Karpas-422 (cell line): ENCODE measurements around the gene EPB41L2. TPM values are rescaled to one million over a fixed set of nuclear protein-coding genes. Genes with fewer than 3 reads are reported as not detected.
"Not testable (repeated sequence)": the region's sequence is repeated elsewhere in the genome, so short reads cannot be mapped to it uniquely, and the experiment has no call there.

Experiments
- DNase-seq: peaks from one replicate; pipeline ENCODE4 v3.0.0-alpha.2; 2015
- H2AFZ ChIP-seq: fragments of 200-600 bp; sonication (generic); 2 replicates; pipeline ENCODE4 v1.6.1; 2014; ENCODE audit warnings: antibody characterized with exemption, low read length, mixed read lengths
- H3K27ac ChIP-seq: fragments of 200-600 bp; sonication (generic); 2 replicates; pipeline ENCODE4 v1.5.1; 2014; ENCODE audit warnings: mild to moderate bottlenecking, low read length, moderate library complexity
- H3K27me3 ChIP-seq: fragments of 200-600 bp; sonication (generic); 2 replicates; pipeline ENCODE4 v1.6.1; 2014; ENCODE audit warnings: low read length, mixed read lengths
- H3K36me3 ChIP-seq: fragments of 200-600 bp; sonication (generic); 2 replicates; pipeline ENCODE4 v1.6.1; 2014; ENCODE audit warnings: low read length, mixed read lengths; ENCODE audit not compliant: insufficient read depth
- H3K4me1 ChIP-seq: fragments of 200-600 bp; sonication (generic); 2 replicates; pipeline ENCODE4 v1.6.1; 2014; ENCODE audit warnings: mild to moderate bottlenecking, low read length, mixed read lengths
- H3K4me2 ChIP-seq: fragments of 200-600 bp; sonication (generic); 2 replicates; pipeline ENCODE4 v1.6.1; 2014; ENCODE audit warnings: low read length, low read depth, mild to moderate bottlenecking; ENCODE audit not compliant: poor library complexity, severe bottlenecking
- H3K4me3 ChIP-seq: fragments of 200-600 bp; sonication (generic); 2 replicates; pipeline ENCODE4 v1.5.1; 2014; ENCODE audit warnings: mild to moderate bottlenecking, antibody characterized with exemption, low read length, mixed read lengths
- H3K79me2 ChIP-seq: fragments of 200-600 bp; sonication (generic); 2 replicates; pipeline ENCODE4 v1.6.1; 2014; ENCODE audit warnings: mild to moderate bottlenecking, low read length, mixed read lengths
- H3K9ac ChIP-seq: fragments of 200-600 bp; sonication (generic); 2 replicates; pipeline ENCODE4 v1.6.0; 2014; ENCODE audit warnings: low read length
- H3K9me2 ChIP-seq: fragments of 200-600 bp; sonication (generic), shearing (Covaris generic); replicated peaks from 2 replicates; pipeline ENCODE4 v1.6.0; 2014; ENCODE audit warnings: mild to moderate bottlenecking, low read length, moderate library complexity; ENCODE audit not compliant: insufficient read depth
- H3K9me3 ChIP-seq: fragments of 300-700, 200-600 bp; sonication (generic); 2 replicates; pipeline ENCODE4 v1.6.1; 2014; ENCODE audit warnings: low read length, mixed read lengths
- H4K20me1 ChIP-seq: fragments of 200-600 bp; sonication (generic); 2 replicates; pipeline ENCODE4 v1.6.1; 2014; ENCODE audit warnings: mild to moderate bottlenecking, antibody characterized with exemption, low read length, low read depth; ENCODE audit not compliant: insufficient read depth
- total RNA-seq: library from RNA; depleted of rRNA; stranded (reverse); fragments of >200 nt; shearing (Covaris generic); gene quantifications from 2 replicates; pipeline ENCODE4 v1.2.3, GENCODE V29; 2014; ENCODE audit warnings: low replicate concordance

Gene EPB41L2
- total RNA-seq, 1 experiment from 2014 or later, result 1.7 TPM

DNA sequence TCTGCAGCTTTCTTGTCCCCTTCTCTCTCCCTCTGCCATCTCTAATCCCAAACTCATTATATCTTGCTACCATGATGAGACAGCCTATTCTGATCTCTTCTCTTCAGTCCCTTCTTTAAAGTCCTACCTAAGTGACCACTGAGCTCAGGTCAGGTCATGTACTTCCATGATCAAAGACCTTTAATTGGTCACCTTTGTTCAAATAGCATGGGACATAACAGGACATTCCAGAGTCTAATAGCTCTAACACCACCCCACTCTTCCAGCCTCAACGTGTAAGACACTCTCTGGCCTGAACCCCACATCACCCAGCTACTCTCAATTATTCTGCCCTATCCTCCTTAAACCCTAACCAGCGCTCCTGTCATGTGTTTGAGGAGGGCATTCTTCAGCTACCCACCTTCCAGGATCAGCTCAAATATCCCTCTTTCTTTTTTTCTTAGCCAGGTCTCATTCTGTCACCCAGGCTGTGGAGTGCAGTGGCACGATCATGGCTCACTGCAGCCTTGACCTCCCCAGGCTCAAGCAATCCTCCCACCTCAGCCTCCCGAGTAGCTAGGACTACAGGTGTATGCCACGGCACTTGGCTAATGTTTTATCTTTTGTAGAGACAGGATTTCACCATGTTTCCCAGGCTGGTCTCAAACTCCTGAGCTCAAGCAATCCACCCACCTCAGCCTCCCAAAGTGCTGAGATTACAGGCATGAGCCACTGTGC lies 237.9 kb downstream of the EPB41L2 start:
- Histone ChIP-seq H2AFZ (no peak overlapping the region), H3K36me3 (no peaks in the 10 kb centered on the region), H3K4me1 (no peaks in the 10 kb centered on the region), H3K4me2 (no peak overlapping the region), H3K27me3 (no peaks in the 10 kb centered on the region), H3K4me3 (no peak overlapping the region), H3K27ac (no peak overlapping the region), H3K79me2 (no peaks in the 10 kb centered on the region), H3K9me3 (no peaks in the 10 kb centered on the region), H3K9ac (no peak overlapping the region), H3K9me2 (no peaks in the 10 kb centered on the region), H4K20me1 (no peaks in the 10 kb centered on the region)
- DNase-seq, result no peak

- DNase-seq, result no peak
- H3K4me2 ChIP-seq, result no peak overlapping the region
- H2AFZ ChIP-seq, result no peak overlapping the region
- H3K79me2 ChIP-seq, result no peaks in the 10 kb centered on the region
- H4K20me1 ChIP-seq, result no peaks in the 10 kb centered on the region
- H3K9ac ChIP-seq, result no peak overlapping the region
- H3K27ac ChIP-seq, result no peak overlapping the region
- H3K9me3 ChIP-seq, result no peaks in the 10 kb centered on the region
- H3K9me2 ChIP-seq, result no peaks in the 10 kb centered on the region
- no peaks in the 10 kb centered on the region for H3K36me3 ChIP-seq
- no peaks in the 10 kb centered on the region for H3K27me3 ChIP-seq
- H3K4me1 ChIP-seq, result no peaks in the 10 kb centered on the region
- no peak overlapping the region for H3K4me3 ChIP-seq
Measured at GRCh38 chr6:130822736-130823135, 240.3 kb downstream of the EPB41L2 start.

DNA sequence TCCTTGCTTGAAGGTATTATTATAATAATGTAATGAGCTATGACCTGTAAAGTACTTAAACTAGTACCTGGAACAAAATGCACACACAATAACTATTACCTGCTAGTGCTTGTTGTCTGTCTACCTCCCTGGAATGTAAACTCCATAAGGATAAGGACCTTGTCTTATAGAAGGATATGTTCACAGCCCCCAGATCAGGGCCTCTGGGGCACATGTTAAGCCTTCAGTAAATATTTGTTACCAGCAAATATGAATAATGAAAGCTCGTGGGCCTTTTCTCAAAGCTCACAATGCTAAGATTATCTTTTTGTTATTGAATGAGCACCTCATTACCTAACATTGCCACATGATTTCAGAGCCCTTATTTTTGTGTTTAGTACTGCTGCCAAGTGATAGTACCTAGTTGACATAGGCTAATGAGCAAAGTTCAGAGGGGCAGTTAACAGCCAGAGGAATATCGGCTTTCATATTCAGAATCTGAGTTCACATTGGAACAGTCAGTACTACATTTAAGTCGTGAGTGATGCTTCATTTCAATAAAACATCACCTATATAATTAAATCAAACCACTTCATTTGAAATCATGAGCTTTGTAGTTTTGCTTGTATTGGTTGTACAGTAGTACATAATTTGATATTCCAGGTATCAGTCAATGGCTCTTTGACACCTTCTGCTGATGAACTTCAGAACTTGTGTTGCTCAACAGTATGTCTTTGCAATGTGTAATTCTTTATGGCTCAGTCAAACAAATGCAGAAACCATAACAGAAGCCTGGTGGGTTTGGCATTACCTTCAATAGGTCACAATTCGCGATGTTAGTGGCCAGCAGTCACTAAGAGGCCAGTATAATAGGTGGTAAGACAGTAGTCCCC lies 247.6 kb downstream of the EPB41L2 start:
- H3K79me2 ChIP-seq, result no peaks in the 10 kb centered on the region
- no peaks in the 10 kb centered on the region for H3K4me1 ChIP-seq
- no peaks in the 10 kb centered on the region for H3K9me3 ChIP-seq
- no peaks in the 10 kb centered on the region for H3K36me3 ChIP-seq
- H3K4me2 ChIP-seq, result no peak overlapping the region
- H3K9ac ChIP-seq, result no peak overlapping the region
- H3K4me3 ChIP-seq, result no peak overlapping the region
- no peak overlapping the region for H3K27ac ChIP-seq
- H3K27me3 ChIP-seq, result no peaks in the 10 kb centered on the region
- DNase-seq, result no peak
- no peak overlapping the region for H2AFZ ChIP-seq
- no peaks in the 10 kb centered on the region for H4K20me1 ChIP-seq
- H3K9me2 ChIP-seq, result no peaks in the 10 kb centered on the region

DNA sequence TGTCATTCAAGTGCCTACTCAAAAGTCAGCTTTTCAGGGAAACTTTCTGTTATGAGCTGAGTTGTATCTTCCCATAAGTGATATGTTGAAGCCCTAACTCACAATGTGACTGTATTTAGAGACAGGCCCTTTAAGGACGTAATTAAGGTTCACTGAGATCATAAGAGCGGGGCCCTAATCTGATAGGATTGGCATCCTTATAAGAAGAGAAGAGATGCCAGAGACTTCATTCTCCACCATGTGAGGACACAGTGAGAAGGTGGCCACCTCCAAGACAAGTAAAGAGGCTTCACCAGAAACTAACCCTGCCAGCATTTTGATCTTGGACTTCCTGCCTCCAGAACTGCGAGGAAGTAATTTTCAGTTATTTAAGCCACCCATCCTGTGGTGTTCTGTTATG lies 248.5 kb downstream of the EPB41L2 start:
- H3K79me2 ChIP-seq, result no peaks in the 10 kb centered on the region
- H3K4me2 ChIP-seq, result no peak overlapping the region

DNA sequence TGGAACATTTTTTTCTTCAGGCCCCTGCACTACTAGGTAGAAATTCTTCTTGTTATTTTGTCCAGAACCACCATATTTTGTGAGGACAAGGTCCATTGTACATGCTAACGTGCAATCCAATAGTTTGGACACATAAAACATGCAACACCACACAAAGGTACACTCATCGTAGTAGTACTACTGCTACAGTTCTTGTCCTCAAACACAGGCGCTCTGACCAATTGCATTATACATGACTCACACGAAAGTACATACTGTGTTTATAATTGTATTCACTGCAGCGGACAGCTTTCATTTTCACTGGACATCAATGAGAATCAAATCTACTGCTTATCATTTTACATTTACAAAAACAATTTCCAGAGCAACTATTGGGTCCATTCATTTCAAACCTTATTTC lies 251.1 kb downstream of the EPB41L2 start:
- no peak overlapping the region for H3K4me2 ChIP-seq

More for the DNA sequence above, 248.5 kb downstream of the EPB41L2 start:
- Histone ChIP-seq H3K4me1 (no peaks in the 10 kb centered on the region), H3K9me3 (no peaks in the 10 kb centered on the region), H3K36me3 (no peaks in the 10 kb centered on the region), H4K20me1 (no peaks in the 10 kb centered on the region), H3K27ac (no peak overlapping the region), H3K4me3 (no peak overlapping the region), H3K27me3 (no peaks in the 10 kb centered on the region), H3K9me2 (no peaks in the 10 kb centered on the region), H2AFZ (no peak overlapping the region), H3K9ac (no peak overlapping the region)
- DNase-seq, result no peak

GRCh38 chr6:130810307-130811030 lies 252.6 kb downstream of the EPB41L2 start:
- Histone ChIP-seq H4K20me1 (no peaks in the 10 kb centered on the region), H3K4me3 (no peak overlapping the region), H3K9me3 (no peaks in the 10 kb centered on the region), H3K4me2 (no peak overlapping the region), H3K9me2 (no peaks in the 10 kb centered on the region), H3K4me1 (no peaks in the 10 kb centered on the region), H3K27me3 (no peaks in the 10 kb centered on the region), H3K27ac (no peak overlapping the region), H3K9ac (no peak overlapping the region), H2AFZ (no peak overlapping the region), H3K36me3 (no peaks in the 10 kb centered on the region), H3K79me2 (no peaks in the 10 kb centered on the region)
- DNase-seq, result no peak

More for the DNA sequence above, 251.1 kb downstream of the EPB41L2 start:
- Histone ChIP-seq H4K20me1 (no peaks in the 10 kb centered on the region), H2AFZ (no peak overlapping the region), H3K27ac (no peak overlapping the region), H3K9ac (no peak overlapping the region), H3K9me2 (no peaks in the 10 kb centered on the region), H3K4me3 (no peak overlapping the region), H3K36me3 (no peaks in the 10 kb centered on the region), H3K27me3 (no peaks in the 10 kb centered on the region), H3K9me3 (no peaks in the 10 kb centered on the region), H3K4me1 (no peaks in the 10 kb centered on the region), H3K79me2 (no peaks in the 10 kb centered on the region)
- no peak for DNase-seq

DNA sequence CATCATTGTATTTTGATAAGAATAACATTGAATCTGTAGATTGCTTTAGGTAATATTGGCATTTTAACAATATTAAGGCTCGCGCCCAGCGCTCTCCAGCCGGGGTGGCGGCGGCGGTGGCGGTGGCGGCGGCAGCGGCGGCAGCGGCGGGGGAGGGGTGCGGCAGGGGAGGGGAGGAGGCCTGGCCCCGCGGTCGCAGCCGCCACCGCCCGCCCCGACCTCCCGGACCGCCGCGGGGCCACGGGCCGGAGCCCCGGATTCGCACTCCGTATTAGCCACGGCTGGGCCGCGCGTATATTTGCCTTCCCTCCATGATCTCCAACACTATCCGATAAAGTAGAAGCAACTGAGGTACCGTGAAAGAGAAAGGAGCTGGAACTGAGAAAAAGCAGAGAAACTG lies 261.7 kb downstream of the EPB41L2 start:
- not testable (repeated sequence) for DNase-seq, H3K79me2 ChIP-seq, H3K4me2 ChIP-seq, H3K36me3 ChIP-seq, H4K20me1 ChIP-seq, H3K27me3 ChIP-seq, H2AFZ ChIP-seq, H3K9me2 ChIP-seq, H3K4me3 ChIP-seq, H3K4me1 ChIP-seq, H3K9ac ChIP-seq, H3K9me3 ChIP-seq, H3K27ac ChIP-seq

DNA sequence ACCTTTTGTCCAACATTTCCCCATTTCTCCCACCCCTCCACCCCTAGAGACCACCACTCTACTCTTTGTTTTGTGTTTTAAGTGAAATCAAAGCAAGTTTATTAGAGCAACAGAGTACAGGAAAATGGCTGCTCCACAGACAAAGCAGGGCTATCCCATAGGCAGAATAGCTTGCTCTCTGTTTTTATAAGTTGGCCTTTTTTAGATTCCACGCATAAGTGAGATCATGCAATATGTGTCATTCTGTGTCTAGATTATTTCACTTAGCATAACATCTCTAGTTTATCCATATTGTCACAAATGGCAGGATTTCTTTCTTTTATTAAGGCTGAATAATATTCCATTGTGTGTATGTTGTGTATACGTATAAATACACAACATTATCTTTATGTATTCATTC lies 266.0 kb downstream of the EPB41L2 start:
- no peaks in the 10 kb centered on the region for H3K36me3 ChIP-seq
- DNase-seq, result no peak

More for the DNA sequence above, 266.0 kb downstream of the EPB41L2 start:
- H2AFZ ChIP-seq, result no peak overlapping the region
- no peak overlapping the region for H3K9ac ChIP-seq
- no peak overlapping the region for H3K4me3 ChIP-seq
- H3K9me3 ChIP-seq, result peaks cover 6% of the 10 kb centered on the region; the same call in 1 of the 2 replicates
- H3K9me2 ChIP-seq, result 0 out of 2 replicates have a peak, but pooled peaks cover 3% of the 10 kb centered on the region
- no peak overlapping the region for H3K27ac ChIP-seq
- no peaks in the 10 kb centered on the region for H3K27me3 ChIP-seq
- H3K79me2 ChIP-seq, result no peaks in the 10 kb centered on the region
- H3K4me2 ChIP-seq, result no peak overlapping the region
- no peaks in the 10 kb centered on the region for H3K4me1 ChIP-seq
- no peaks in the 10 kb centered on the region for H4K20me1 ChIP-seq
